Measurements from ENCODE around the gene TBC1D5. TPM values are rescaled to one million over a fixed set of nuclear protein-coding genes. Genes with fewer than 3 reads are reported as not detected.
"Not testable (repeated sequence)": the region's sequence is repeated elsewhere in the genome, so short reads cannot be mapped to it uniquely, and the experiment has no call there.

Gene TBC1D5
- total RNA-seq, 1 experiment from 2014 or later = 33.9 TPM

- Histone ChIP-seq H3K79me2 (ENCODE audit: insufficient read depth, low read length) (no peaks in the 10 kb centered on the region), H3K4me2 (ENCODE audit: low read length) (no peak overlapping the region), H3K9ac (ENCODE audit: low read length) (no peak overlapping the region), H3K4me1 (ENCODE audit: control insufficient read depth in 1 of 2, insufficient read depth in 2 of 2, low read length in 2 of 2) (no peaks in the 10 kb centered on the region), H3K36me3 (ENCODE audit: control insufficient read depth in 1 of 2, insufficient read depth in 2 of 2, low read length in 2 of 2) (no peaks in the 10 kb centered on the region), H3K27ac (ENCODE audit: low read depth, low read length) (no peak overlapping the region), H3K4me3 (replicated peaks in 1 of 2; ENCODE audit: low read depth in 1 of 2, low read length in 2 of 2) (no peak overlapping the region), H3K9me2 (ENCODE audit: insufficient read depth) (no peaks in the 10 kb centered on the region), H2AFZ (ENCODE audit: low read depth, low read length, poor library complexity, severe bottlenecking) (no peak overlapping the region), H3K27me3 (ENCODE audit: insufficient read depth, low read length) (no peaks in the 10 kb centered on the region), H4K20me1 (ENCODE audit: insufficient read depth) (no peaks in the 10 kb centered on the region), H3K9me3 (ENCODE audit: control insufficient read depth in 1 of 2, insufficient read depth in 1 of 2, low read depth in 1 of 2, low read length in 2 of 2) (no peaks in the 10 kb centered on the region)
- DNase-seq (ENCODE audit: low read depth, low spot score) (no peak), ATAC-seq (no peak)
- RAD21 ChIA-PET (ENCODE audit: low non-redundant PET in 1 of 2, low total read pairs in 2 of 2, uncharacterized antibody in 2 of 2, unreplicated experiment in 2 of 2) = no interaction called here
- TF ChIP-seq YY1 (IDR thresholded peaks at IDR 0.05; ENCODE audit: extremely low read depth, insufficient replicate concordance, low read depth, low read length) (no peak), ATF3 (IDR thresholded peaks at IDR 0.05) (no peak), POLR2A (IDR thresholded peaks at IDR 0.05; ENCODE audit: borderline replicate concordance, extremely low read depth, insufficient read depth, insufficient read length) (no peak), TCF7L2 (IDR thresholded peaks at IDR 0.05; ENCODE audit: borderline replicate concordance, extremely low read depth, insufficient read depth, insufficient read length) (no peak), MAX (IDR thresholded peaks at IDR 0.05) (no peak), CEBPB (IDR thresholded peaks at IDR 0.05; ENCODE audit: low read depth) (no peak), ZFX (IDR thresholded peaks at IDR 0.05) (no peak), FOSL1 (IDR thresholded peaks at IDR 0.05; ENCODE audit: low read depth) (no peak), SRF (IDR thresholded peaks at IDR 0.05; ENCODE audit: low read depth) (no peak)
- CTCF ChIA-PET = no interaction called here
- POLR2A ChIA-PET = no interaction called here
- intact Hi-C loops (cut with micrococcal nuclease) = no loop called here
- no TSS peak for BruUV-seq (replicated peaks)
Observed at GRCh38 chr3:17535274-17535673, 207.2 kb downstream of the TBC1D5 start.

GRCh38 chr3:17532446-17532845, 210.0 kb downstream of the TBC1D5 start:
- H3K4me1 ChIP-seq (ENCODE audit: control insufficient read depth in 1 of 2, insufficient read depth in 2 of 2, low read length in 2 of 2); POLR2A ChIA-PET; H3K27ac ChIP-seq (ENCODE audit: low read depth, low read length); CTCF ChIA-PET; H3K4me2 ChIP-seq (ENCODE audit: low read length); ATAC-seq; H3K9me3 ChIP-seq (ENCODE audit: control insufficient read depth in 1 of 2, insufficient read depth in 1 of 2, low read depth in 1 of 2, low read length in 2 of 2); H2AFZ ChIP-seq (ENCODE audit: low read depth, low read length, poor library complexity, severe bottlenecking); H3K79me2 ChIP-seq (ENCODE audit: insufficient read depth, low read length); H3K9ac ChIP-seq (ENCODE audit: low read length); H4K20me1 ChIP-seq (ENCODE audit: insufficient read depth); H3K36me3 ChIP-seq (ENCODE audit: control insufficient read depth in 1 of 2, insufficient read depth in 2 of 2, low read length in 2 of 2); BruUV-seq (replicated peaks); H3K9me2 ChIP-seq (ENCODE audit: insufficient read depth); intact Hi-C loops (cut with micrococcal nuclease); RAD21 ChIA-PET (ENCODE audit: low non-redundant PET in 1 of 2, low total read pairs in 2 of 2, uncharacterized antibody in 2 of 2, unreplicated experiment in 2 of 2); H3K4me3 ChIP-seq (replicated peaks in 1 of 2; ENCODE audit: low read depth in 1 of 2, low read length in 2 of 2); H3K27me3 ChIP-seq (ENCODE audit: insufficient read depth, low read length); DNase-seq (ENCODE audit: low read depth, low spot score): not testable (repeated sequence)

All from HCT116 (cell line).